H1 (cell line): ENCODE data around the gene SLC2A8. TPM values are rescaled to one million over a fixed set of nuclear protein-coding genes. Genes with fewer than 3 reads are reported as not detected.

Source experiments
- TBP ChIP-seq: IDR thresholded peaks from 2 replicates; pipeline ENCODE4 v1.6.1; 2011; ENCODE audit warnings: low read depth, low read length, improper control_type of control experiment
- polyA plus RNA-seq, 7 experiments: library from polyadenylated mRNA; depleted of rRNA in 3 of 7; stranded (reverse) in 5 of 7; unstranded in 2 of 7; fragments of >200 nt in 5 of 7; fragments of 200-250 nt in 2 of 7; gene quantifications; 1 replicate in 5 of 7; 2 replicates in 1 of 7; 4 replicates in 1 of 7; pipeline versions ENCODE4 v1.2.1 to v1.2.3, GENCODE V29; 2011 to 2013; ENCODE audit warnings: missing spikeins in 2 of 7, mixed read lengths in 2 of 7
- total RNA-seq: library from RNA; stranded (reverse); fragmentation: NEBNext Ultra II Directional; extraction: Animal tissue kit (Norgen Biotek cat#: 25700); gene quantifications from 2 replicates; pipeline ENCODE4 v1.2.1, GENCODE V29; 2021
- TF ChIP-seq, protein P1 (sequence below): fragments of 300-600 bp; sonication (generic); IDR thresholded peaks from 2 replicates; pipeline ENCODE4 v1.7.1; 2012; ENCODE audit warnings: low read length, moderate library complexity, mild to moderate bottlenecking, inconsistent platforms; ENCODE audit not compliant: insufficient replicate concordance
- TF ChIP-seq, protein P2 (sequence below): IDR thresholded peaks from 2 replicates; pipeline ENCODE4 v1.6.1; 2011; ENCODE audit warnings: low read length, improper control_type of control experiment
- TF ChIP-seq, protein P3 (sequence below): IDR thresholded peaks from 2 replicates; pipeline ENCODE4 v1.6.1; 2012; ENCODE audit warnings: inconsistent platforms

SLC2A8 gene
- total and polyA plus RNA-seq, 2 of the 8 experiments (the other 6 are each of a cell fraction or from before 2014, with no cell fraction given), result 24.6 to 36.4 TPM

DNA sequence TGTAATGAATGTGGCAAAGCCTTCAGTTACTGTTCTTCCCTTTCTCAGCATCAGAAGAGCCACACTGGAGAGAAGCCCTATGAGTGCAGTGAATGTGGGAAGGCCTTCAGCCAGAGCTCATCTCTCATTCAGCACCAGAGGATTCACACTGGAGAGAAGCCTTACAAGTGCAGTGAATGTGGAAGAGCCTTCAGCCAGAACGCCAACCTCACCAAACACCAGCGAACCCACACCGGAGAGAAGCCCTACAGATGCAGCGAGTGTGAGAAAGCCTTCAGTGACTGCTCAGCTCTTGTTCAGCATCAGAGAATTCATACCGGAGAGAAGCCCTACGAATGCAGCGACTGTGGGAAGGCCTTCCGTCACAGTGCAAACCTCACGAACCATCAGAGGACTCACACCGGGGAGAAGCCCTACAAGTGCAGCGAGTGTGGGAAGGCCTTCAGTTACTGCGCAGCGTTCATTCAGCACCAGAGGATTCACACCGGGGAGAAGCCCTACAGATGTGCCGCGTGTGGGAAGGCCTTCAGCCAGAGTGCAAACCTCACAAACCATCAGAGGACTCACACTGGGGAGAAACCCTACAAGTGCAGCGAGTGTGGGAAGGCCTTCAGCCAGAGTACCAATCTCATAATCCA, 47.4 kb downstream of the SLC2A8 start (continued):
- TF ChIP-seq, protein P1, sequence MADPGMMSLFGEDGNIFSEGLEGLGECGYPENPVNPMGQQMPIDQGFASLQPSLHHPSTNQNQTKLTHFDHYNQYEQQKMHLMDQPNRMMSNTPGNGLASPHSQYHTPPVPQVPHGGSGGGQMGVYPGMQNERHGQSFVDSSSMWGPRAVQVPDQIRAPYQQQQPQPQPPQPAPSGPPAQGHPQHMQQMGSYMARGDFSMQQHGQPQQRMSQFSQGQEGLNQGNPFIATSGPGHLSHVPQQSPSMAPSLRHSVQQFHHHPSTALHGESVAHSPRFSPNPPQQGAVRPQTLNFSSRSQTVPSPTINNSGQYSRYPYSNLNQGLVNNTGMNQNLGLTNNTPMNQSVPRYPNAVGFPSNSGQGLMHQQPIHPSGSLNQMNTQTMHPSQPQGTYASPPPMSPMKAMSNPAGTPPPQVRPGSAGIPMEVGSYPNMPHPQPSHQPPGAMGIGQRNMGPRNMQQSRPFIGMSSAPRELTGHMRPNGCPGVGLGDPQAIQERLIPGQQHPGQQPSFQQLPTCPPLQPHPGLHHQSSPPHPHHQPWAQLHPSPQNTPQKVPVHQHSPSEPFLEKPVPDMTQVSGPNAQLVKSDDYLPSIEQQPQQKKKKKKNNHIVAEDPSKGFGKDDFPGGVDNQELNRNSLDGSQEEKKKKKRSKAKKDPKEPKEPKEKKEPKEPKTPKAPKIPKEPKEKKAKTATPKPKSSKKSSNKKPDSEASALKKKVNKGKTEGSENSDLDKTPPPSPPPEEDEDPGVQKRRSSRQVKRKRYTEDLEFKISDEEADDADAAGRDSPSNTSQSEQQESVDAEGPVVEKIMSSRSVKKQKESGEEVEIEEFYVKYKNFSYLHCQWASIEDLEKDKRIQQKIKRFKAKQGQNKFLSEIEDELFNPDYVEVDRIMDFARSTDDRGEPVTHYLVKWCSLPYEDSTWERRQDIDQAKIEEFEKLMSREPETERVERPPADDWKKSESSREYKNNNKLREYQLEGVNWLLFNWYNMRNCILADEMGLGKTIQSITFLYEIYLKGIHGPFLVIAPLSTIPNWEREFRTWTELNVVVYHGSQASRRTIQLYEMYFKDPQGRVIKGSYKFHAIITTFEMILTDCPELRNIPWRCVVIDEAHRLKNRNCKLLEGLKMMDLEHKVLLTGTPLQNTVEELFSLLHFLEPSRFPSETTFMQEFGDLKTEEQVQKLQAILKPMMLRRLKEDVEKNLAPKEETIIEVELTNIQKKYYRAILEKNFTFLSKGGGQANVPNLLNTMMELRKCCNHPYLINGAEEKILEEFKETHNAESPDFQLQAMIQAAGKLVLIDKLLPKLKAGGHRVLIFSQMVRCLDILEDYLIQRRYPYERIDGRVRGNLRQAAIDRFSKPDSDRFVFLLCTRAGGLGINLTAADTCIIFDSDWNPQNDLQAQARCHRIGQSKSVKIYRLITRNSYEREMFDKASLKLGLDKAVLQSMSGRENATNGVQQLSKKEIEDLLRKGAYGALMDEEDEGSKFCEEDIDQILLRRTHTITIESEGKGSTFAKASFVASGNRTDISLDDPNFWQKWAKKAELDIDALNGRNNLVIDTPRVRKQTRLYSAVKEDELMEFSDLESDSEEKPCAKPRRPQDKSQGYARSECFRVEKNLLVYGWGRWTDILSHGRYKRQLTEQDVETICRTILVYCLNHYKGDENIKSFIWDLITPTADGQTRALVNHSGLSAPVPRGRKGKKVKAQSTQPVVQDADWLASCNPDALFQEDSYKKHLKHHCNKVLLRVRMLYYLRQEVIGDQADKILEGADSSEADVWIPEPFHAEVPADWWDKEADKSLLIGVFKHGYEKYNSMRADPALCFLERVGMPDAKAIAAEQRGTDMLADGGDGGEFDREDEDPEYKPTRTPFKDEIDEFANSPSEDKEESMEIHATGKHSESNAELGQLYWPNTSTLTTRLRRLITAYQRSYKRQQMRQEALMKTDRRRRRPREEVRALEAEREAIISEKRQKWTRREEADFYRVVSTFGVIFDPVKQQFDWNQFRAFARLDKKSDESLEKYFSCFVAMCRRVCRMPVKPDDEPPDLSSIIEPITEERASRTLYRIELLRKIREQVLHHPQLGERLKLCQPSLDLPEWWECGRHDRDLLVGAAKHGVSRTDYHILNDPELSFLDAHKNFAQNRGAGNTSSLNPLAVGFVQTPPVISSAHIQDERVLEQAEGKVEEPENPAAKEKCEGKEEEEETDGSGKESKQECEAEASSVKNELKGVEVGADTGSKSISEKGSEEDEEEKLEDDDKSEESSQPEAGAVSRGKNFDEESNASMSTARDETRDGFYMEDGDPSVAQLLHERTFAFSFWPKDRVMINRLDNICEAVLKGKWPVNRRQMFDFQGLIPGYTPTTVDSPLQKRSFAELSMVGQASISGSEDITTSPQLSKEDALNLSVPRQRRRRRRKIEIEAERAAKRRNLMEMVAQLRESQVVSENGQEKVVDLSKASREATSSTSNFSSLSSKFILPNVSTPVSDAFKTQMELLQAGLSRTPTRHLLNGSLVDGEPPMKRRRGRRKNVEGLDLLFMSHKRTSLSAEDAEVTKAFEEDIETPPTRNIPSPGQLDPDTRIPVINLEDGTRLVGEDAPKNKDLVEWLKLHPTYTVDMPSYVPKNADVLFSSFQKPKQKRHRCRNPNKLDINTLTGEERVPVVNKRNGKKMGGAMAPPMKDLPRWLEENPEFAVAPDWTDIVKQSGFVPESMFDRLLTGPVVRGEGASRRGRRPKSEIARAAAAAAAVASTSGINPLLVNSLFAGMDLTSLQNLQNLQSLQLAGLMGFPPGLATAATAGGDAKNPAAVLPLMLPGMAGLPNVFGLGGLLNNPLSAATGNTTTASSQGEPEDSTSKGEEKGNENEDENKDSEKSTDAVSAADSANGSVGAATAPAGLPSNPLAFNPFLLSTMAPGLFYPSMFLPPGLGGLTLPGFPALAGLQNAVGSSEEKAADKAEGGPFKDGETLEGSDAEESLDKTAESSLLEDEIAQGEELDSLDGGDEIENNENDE, result no peak
- TF ChIP-seq, protein P2, sequence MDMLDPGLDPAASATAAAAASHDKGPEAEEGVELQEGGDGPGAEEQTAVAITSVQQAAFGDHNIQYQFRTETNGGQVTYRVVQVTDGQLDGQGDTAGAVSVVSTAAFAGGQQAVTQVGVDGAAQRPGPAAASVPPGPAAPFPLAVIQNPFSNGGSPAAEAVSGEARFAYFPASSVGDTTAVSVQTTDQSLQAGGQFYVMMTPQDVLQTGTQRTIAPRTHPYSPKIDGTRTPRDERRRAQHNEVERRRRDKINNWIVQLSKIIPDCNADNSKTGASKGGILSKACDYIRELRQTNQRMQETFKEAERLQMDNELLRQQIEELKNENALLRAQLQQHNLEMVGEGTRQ, result no peak
- TF ChIP-seq, protein P3, sequence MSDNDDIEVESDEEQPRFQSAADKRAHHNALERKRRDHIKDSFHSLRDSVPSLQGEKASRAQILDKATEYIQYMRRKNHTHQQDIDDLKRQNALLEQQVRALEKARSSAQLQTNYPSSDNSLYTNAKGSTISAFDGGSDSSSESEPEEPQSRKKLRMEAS, result no peak
- no peak for TF ChIP-seq TBP
